ENCODE results near the gene BCAS4.

GRCh38 chr20:50866036-50866685 is 71.3 kb downstream of the BCAS4 start:
- TF ChIP-seq EZH2phosphoT487 (IDR thresholded peaks at IDR 0.05; ENCODE audit: borderline replicate concordance, low read length): no peak
- TF ChIP-seq CTCF (IDR thresholded peaks at IDR 0.05; ENCODE audit: low read depth, low read length, poor library complexity, severe bottlenecking): no peak

Data from DOHH2 (cell line).